A549 (cell line): Measurements from ENCODE around the gene EMC6. TPM values are rescaled to one million over a fixed set of nuclear protein-coding genes. Genes with fewer than 3 reads are reported as not detected.

Experiments used
- ATAC-seq, 2 experiments: fragments of 200-7000 bp in 1 of 2; fragments of >200 bp in 1 of 2; cut with Nextera tagmentation in 1 of 2; cut with Tn5 transposase in 1 of 2; 3 replicates each; pipeline versions ENCODE4 v1.8.0 to v1.9.1; 2018 to 2020; ENCODE audit warnings: mild to moderate bottlenecking in 1 of 2, moderate library complexity in 1 of 2
- CTCF ChIA-PET: fragments of 300-600 bp; sonication (Branson Sonifier 250); formaldehyde crosslinking; extraction: SDS; loops from one replicate; lab custom pipeline; 2021; ENCODE audit warnings: antibody characterized with exemption, inconsistent platforms; lab: Yijun Ruan, JAX
- POLR2A ChIA-PET: fragments of 350-600 bp; formaldehyde crosslinking; extraction: SDS; loops from one replicate; lab custom pipeline; 2021; ENCODE audit warnings: antibody characterized with exemption, inconsistent platforms; lab: Yijun Ruan, JAX
- DNase-seq, 2 experiments: peaks; one replicate each; pipeline versions ENCODE4 v3.0.0 to v3.0.0-alpha.2; 2011 to 2016; ENCODE audit warnings: low read depth in 1 of 2, low spot score in 1 of 2
- FAIRE-seq: peaks from 2 replicates; lab custom pipeline; 2011; peaks lifted over from hg19 to GRCh38; lab: Jason Lieb, UNC
- H3K27ac ChIP-seq, 2 experiments: fragments of >200 bp; sonication (Bioruptor Twin); formaldehyde crosslinking; 3 replicates each; pipeline ENCODE4 v1.5.1; 2016 to 2017
- H3K4me1 ChIP-seq: fragments of >200 bp; sonication (Bioruptor Twin); formaldehyde crosslinking; 3 replicates; pipeline ENCODE4 v1.6.1; 2016
- H3K4me2 ChIP-seq: fragments of >200 bp; sonication (Bioruptor Twin); formaldehyde crosslinking; 3 replicates; pipeline ENCODE4 v1.6.1; 2016
- H3K4me3 ChIP-seq: fragments of >200 bp; sonication (Bioruptor Twin); formaldehyde crosslinking; 3 replicates; pipeline ENCODE4 v1.5.1; 2016
- H3K9me3 ChIP-seq: fragments of >200 bp; sonication (Bioruptor Twin); formaldehyde crosslinking; 3 replicates; pipeline ENCODE4 v1.6.1; 2016
- CHD4 ChIP-seq: fragments of 200-600 bp; sonication (generic); IDR thresholded peaks from 2 replicates; pipeline ENCODE4 v1.6.1; 2016; ENCODE audit warnings: antibody characterized with exemption, mild to moderate bottlenecking, borderline replicate concordance
- EHF ChIP-seq: fragments of 250-450 bp; sonication (Bioruptor Pico); IDR thresholded peaks from 2 replicates; pipeline ENCODE4 v1.5.0; 2020; ENCODE audit warnings: mild to moderate bottlenecking
- EP300 ChIP-seq, 2 experiments: fragments of >200 bp; sonication (Bioruptor Twin); formaldehyde crosslinking; IDR thresholded peaks; 2 replicates in 1 of 2; 3 replicates in 1 of 2; pipeline ENCODE4 v1.6.1; 2016 to 2017
- ESRRA ChIP-seq: fragments of 150-350 bp; IDR thresholded peaks from 2 replicates; pipeline ENCODE4 v1.6.1; 2014; ENCODE audit warnings: mild to moderate bottlenecking, low read length, borderline replicate concordance
- GATA3 ChIP-seq: IDR thresholded peaks from 2 replicates; pipeline ENCODE4 v1.6.1; 2012; ENCODE audit warnings: borderline replicate concordance
- JUNB ChIP-seq: fragments of >200 bp; sonication (Bioruptor Twin); formaldehyde crosslinking; IDR thresholded peaks from 2 replicates; pipeline ENCODE4 v1.6.1; 2016
- KDM5A ChIP-seq: fragments of 200-600 bp; sonication (generic); IDR thresholded peaks from 2 replicates; pipeline ENCODE4 v1.6.1; 2016; ENCODE audit warnings: antibody characterized with exemption, mild to moderate bottlenecking
- NPAS2 ChIP-seq: fragments of 250-450 bp; sonication (Bioruptor Pico); IDR thresholded peaks from 2 replicates; pipeline ENCODE4 v1.8.0; 2022; ENCODE audit warnings: mild to moderate bottlenecking, moderate library complexity, borderline replicate concordance
- NR3C1 ChIP-seq: fragments of >200 bp; sonication (Bioruptor Twin); formaldehyde crosslinking; IDR thresholded peaks from 3 replicates; pipeline ENCODE4 v1.6.1; 2017
- POLR2A ChIP-seq: IDR thresholded peaks from 2 replicates; pipeline ENCODE4 v1.6.1; 2012; ENCODE audit warnings: mild to moderate bottlenecking, low read length
- REST ChIP-seq: fragments of 200-600 bp; sonication (generic); IDR thresholded peaks from 2 replicates; pipeline ENCODE4 v1.6.1; 2016; ENCODE audit warnings: antibody characterized with exemption, mild to moderate bottlenecking, moderate library complexity
- RFX5 ChIP-seq: fragments of 450-650 bp; IDR thresholded peaks from 2 replicates; pipeline ENCODE4 v1.7.1; 2014; ENCODE audit warnings: antibody characterized with exemption, mild to moderate bottlenecking, moderate library complexity
- SREBF2 ChIP-seq: fragments of 450-650 bp; IDR thresholded peaks from 2 replicates; pipeline ENCODE4 v1.6.1; 2014; ENCODE audit warnings: mild to moderate bottlenecking, moderate library complexity
- TFCP2L1 ChIP-seq: fragments of 250-450 bp; sonication (Bioruptor Pico); IDR thresholded peaks from 2 replicates; pipeline ENCODE4 v1.5.0; 2021; ENCODE audit warnings: mild to moderate bottlenecking
- USF2 ChIP-seq: fragments of 450-650 bp; IDR thresholded peaks from 2 replicates; pipeline ENCODE4 v1.6.1; 2014; ENCODE audit warnings: antibody characterized with exemption
- WGBS: methylation state at CpG from one replicate; pipeline ENCODE4 v1.1.6; 2017; ENCODE audit errors: missing lambda C conversion rate; 5-methylcytosine and 5-hydroxymethylcytosine counted together
- polyA plus RNA-seq, 4 experiments: library from polyadenylated mRNA; depleted of rRNA in 3 of 4; stranded (reverse); fragments of >200 nt; fragmentation: RNase III in 1 of 4; extraction: RNeasy Plus Mini Kit Qiagen cat#74134 plus additional on column Dnase treatment in 1 of 4; gene quantifications; 2 replicates in 3 of 4; 3 replicates in 1 of 4; pipeline ENCODE4 v1.2.3, GENCODE V29; 2011 to 2017
- TF ChIP-seq, protein P1 (sequence below): IDR thresholded peaks from 2 replicates; pipeline ENCODE4 v1.6.1; 2012
- TF ChIP-seq, protein P2 (sequence below): IDR thresholded peaks from 2 replicates; pipeline ENCODE4 v1.6.1; 2012
- TF ChIP-seq, protein P3 (sequence below): fragments of 250-450 bp; sonication (Bioruptor Pico); IDR thresholded peaks from 2 replicates; pipeline ENCODE4 v1.5.0; 2021; ENCODE audit warnings: mild to moderate bottlenecking, moderate library complexity, borderline replicate concordance

EMC6 gene
- polyA plus RNA-seq, 2 of the 4 experiments (the other 2 are of a cell fraction): 68.3 to 122 TPM

DNA sequence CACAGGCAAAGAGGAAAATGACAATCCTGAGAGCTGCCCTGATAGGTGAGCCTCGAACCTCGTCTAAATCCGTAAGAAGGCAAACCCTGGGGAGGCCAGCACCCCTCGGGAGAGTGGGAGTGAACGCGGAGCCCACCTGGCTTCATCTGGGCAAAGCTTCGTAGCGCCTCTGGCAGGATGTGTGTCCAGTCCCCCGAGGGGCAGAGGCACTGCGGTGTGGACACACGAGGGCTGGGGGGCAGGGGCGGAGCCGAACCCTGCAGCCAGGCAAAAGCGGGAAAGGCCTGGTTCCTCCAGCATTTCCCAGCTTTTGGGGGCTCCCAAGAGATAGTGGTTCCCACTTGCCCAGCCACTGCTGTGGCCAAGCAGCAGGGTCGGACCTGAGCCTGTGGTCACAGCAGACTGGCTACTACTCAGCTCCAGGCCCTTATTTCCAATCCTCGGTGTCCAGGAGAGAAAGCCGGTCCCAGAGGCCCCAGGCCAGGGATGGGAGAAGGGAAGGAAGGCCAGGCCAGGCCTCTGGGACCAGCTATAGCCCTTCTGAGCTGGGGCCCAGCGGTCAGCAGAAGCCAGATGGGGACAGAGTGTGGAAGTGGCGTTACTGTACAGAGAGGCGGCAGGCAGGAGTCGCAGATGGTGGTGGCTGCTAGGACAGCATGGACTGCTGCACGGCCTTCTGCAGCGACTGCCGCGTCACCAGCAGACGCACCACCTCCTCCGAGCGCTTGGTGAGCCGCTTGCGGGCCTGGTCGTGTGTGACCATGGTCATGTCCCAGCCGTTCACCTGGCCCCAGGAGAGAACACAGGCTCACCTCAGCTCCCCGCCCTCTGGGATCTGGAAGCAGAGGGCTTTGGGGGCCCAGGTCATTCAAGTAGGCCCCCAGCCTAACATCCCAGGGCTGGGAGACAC, 5.3 kb upstream of the EMC6 start:
- FAIRE-seq: no peak

More for the DNA sequence above, 5.3 kb upstream of the EMC6 start:
- TF ChIP-seq GATA3 (no peak), NPAS2 (CRISPR knock-in tag) (no peak), EP300 (IDR thresholded peaks at IDR 0.05) (no peak), SREBF2 (no peak), REST (no peak), USF2 (no peak), ESRRA (no peak), POLR2A (no peak), JUNB (no peak), TFCP2L1 (CRISPR knock-in tag) (no peak), KDM5A (no peak), RFX5 (no peak), CHD4 (no peak), NR3C1 (no peak), EHF (CRISPR knock-in tag) (no peak)
- TF ChIP-seq, protein P1, sequence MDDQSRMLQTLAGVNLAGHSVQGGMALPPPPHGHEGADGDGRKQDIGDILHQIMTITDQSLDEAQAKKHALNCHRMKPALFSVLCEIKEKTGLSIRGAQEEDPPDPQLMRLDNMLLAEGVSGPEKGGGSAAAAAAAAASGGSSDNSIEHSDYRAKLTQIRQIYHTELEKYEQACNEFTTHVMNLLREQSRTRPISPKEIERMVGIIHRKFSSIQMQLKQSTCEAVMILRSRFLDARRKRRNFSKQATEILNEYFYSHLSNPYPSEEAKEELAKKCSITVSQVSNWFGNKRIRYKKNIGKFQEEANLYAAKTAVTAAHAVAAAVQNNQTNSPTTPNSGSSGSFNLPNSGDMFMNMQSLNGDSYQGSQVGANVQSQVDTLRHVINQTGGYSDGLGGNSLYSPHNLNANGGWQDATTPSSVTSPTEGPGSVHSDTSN: no peak
- TF ChIP-seq, protein P2, sequence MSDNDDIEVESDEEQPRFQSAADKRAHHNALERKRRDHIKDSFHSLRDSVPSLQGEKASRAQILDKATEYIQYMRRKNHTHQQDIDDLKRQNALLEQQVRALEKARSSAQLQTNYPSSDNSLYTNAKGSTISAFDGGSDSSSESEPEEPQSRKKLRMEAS: no peak
- TF ChIP-seq, protein P3, sequence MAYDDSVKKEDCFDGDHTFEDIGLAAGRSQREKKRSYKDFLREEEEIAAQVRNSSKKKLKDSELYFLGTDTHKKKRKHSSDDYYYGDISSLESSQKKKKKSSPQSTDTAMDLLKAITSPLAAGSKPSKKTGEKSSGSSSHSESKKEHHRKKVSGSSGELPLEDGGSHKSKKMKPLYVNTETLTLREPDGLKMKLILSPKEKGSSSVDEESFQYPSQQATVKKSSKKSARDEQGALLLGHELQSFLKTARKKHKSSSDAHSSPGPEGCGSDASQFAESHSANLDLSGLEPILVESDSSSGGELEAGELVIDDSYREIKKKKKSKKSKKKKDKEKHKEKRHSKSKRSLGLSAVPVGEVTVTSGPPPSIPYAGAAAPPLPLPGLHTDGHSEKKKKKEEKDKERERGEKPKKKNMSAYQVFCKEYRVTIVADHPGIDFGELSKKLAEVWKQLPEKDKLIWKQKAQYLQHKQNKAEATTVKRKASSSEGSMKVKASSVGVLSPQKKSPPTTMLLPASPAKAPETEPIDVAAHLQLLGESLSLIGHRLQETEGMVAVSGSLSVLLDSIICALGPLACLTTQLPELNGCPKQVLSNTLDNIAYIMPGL: no peak
- CTCF ChIA-PET: interaction anchor here (1.2 to 2.2 kb wide), 5 partner anchors 9 to 618 kb away, joined by 4 to 9 read pairs (median 5); no protein-coding TSS in a partner anchor
- no peak overlapping the region for H3K27ac ChIP-seq
- 90% methylated on average over 25 of the region's 33 CpGs for WGBS
- no peak overlapping the region for H3K4me2 ChIP-seq
- H3K9me3 ChIP-seq: no peaks in the 10 kb centered on the region
- no peak overlapping the region for H3K4me3 ChIP-seq
- POLR2A ChIA-PET: no interaction called here
- H3K4me1 ChIP-seq: peaks cover 32% of the 10 kb centered on the region
- DNase-seq (no peak), ATAC-seq (no peak)
